T-helper 1 cell (primary cell): ENCODE results near the gene CCNA2.

ENCODE experiments used
- DNase-seq, 5 donors: peaks; one replicate each; pipeline ENCODE4 v3.0.0-alpha.2; 2012 to 2020

CCNA2 gene

DNA sequence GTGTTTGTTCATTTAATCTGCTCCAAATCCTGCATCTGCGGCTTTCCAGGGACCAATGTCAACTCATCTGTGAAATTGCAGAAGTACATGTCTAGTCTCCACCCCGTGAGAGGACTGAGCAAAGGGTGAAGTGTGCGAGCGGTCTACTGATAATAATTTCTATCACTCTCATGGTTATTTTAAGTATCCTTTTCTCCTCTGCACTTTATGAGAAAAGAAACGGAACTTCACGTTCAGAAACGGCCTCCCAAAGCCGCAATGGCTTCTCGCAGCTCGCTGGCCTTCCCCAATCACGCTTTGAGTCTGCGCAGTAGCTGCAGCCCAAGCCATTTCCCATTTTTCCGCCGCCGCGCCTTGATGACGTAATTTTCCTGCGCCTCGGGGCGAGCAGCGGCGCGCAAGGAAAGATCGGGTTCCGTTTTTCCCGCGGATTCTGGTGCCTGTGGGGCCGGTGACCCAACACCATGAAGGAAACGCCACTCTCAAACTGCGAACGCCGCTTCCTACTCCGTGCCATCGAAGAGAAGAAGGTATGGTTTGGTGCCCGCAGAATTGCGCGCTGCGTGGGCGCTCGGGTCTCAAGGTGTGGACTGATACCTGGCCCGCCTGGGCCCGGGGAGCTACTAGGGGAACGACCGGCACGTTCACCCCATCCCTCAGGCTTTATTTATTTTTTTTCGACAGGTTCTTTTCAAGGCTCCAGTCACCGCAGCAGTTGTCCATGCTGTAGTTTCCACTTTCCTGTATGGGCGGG is 22.5 kb downstream of the CCNA2 start, which contains the start of gene EXOSC9:
EXOSC9 (plus strand) TSS at position 363 of the 754 bp plus-strand sequence; CDS start at position 465, 102 bp downstream.
- DNase-seq: peak; percentile 83 to 94 (median 91)

DNA sequence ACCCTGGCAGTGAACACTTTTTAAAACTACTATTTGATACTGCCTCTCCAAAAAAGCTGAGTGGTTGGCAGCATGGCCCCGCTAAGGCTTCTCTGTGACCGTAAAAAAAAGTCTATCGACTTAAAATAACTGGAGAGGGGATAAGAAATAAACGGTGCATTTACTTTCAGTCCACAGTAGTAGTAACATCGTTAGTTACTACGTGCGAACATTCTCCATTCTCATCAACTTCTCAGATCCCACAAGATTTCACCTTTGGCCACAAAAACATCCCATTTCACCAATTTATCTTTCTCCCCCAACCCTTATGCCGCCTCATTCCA is 23.1 kb downstream of the CCNA2 start:
- DNase-seq: no peak

DNA sequence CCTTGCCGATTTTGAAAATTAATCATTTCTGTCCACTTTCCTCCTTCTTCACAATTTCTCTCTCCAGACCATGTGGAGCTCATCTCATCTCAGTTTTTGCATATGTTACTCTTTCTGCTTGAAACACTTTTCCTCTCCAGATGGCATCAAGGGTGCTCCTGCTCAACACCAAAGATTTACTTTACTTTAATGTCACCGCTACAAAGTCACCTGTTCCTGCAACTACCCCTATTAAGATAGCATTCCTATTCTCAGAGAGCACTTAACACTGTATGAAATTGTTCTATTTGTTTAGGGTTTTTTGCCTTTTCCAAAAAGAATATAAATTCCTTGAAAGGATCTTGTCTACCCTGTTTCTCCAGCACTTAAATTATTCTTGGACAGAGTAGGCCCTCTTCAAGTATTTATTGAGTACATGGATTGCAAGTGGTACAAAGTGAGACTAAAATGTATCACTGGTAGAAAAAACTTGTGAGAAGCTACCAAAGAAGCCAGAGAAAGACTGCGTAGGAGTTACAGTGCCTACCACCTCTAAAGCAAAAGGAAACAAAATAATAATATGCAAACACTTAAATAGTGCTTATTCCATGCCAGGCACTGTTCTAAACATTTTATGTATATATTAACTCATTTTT is 23.7 kb downstream of the CCNA2 start:
- DNase-seq: no peak

- DNase-seq: no peak
Observed at GRCh38 chr4:121799208-121799823, 24.4 kb downstream of the CCNA2 start.

DNA sequence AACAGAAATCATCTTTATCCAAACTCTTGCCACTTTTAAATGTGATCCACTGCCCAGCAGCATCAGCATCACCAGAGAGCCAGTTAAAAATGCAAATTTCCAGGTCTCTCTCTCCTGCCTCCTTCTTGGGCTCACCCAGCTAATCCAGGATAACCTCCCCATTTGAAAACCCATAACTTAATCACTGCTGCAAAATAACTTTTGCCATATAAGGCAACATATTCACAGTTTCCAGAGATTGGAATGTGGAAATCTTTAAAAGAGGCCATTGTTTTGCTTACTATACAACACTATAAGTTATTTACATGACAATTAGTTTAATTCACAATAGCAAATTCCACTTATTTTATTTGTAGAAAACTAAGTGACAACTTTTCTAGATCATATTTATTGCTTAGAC is 27.4 kb downstream of the CCNA2 start:
- no peak for DNase-seq

GRCh38 chr4:121794505-121795188 is 29.0 kb downstream of the CCNA2 start:
- DNase-seq: no peak

- no peak for DNase-seq
Observed at GRCh38 chr4:121792966-121793365, 30.7 kb downstream of the CCNA2 start.

DNA sequence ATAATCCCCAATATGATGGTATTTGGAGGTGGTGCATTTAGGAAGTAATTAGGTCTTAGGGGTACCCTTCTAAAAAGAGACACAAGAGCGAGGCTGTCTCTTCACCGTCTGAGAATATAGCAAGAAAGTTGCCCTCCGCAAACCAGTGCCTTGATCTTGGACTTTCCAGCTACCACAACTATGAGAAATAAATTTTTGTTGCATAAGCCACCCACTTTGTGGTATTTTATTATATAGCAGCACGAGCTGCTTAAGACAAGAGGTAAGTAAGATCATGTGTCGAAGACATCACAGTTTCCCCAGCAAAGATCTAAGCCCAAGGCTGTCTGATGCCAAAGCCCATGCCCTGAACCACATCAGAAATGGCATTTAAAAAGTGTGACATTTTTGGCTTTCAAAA is 32.2 kb downstream of the CCNA2 start:
- no peak for DNase-seq

- DNase-seq: no peak
Observed at GRCh38 chr4:121790976-121791375, 32.7 kb downstream of the CCNA2 start.

GRCh38 chr4:121789960-121790829 is 33.5 kb downstream of the CCNA2 start:
- no peak for DNase-seq

DNA sequence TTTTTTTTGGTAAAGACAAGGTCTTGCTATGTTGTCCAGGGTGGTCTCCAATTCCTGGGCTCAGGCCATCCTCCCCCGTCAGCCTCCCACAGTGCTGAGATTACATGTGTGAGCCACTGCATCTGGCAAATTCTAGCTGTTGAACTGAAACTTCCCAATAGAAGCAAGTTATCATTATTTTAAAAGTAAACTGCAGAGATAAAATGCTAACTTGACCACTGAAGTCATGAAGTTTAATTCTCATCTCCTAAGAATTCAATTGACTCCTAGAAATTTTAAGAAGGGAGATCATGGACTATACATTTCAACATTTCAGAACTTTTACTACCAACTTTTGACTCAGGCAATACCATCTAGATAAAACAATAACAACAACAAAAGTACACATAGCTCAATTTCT is 34.2 kb downstream of the CCNA2 start:
- DNase-seq: no peak

- DNase-seq: peak in 1 of 5 donors; percentile 46
Observed at GRCh38 chr4:121788896-121789295, 34.8 kb downstream of the CCNA2 start.

- no peak for DNase-seq
Observed at GRCh38 chr4:121786221-121786620, 37.5 kb downstream of the CCNA2 start.

GRCh38 chr4:121785479-121785878 is 38.2 kb downstream of the CCNA2 start:
- no peak for DNase-seq

- no peak for DNase-seq
Observed at GRCh38 chr4:121784975-121785374, 38.7 kb downstream of the CCNA2 start.

DNA sequence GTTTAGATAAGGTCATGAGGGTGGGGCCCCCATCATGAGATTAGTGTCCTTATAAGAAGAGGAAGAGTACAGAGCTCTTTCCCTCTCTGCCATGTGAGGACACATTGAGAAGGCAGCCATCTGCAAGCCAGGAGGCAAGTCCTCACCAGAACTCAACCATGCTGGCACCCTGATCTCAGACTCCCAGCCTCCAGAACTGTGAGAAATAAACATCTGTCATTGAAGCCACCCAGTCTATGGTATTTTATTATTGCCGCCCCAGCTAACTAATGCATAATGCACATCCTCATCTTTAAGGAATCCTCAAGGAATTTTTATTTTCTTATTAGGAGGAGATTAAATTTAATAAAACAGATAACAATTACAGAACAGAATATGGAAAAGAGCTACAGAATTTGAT is 39.3 kb downstream of the CCNA2 start:
- DNase-seq: no peak

GRCh38 chr4:121783210-121783609 is 40.5 kb downstream of the CCNA2 start:
- DNase-seq: no peak

DNA sequence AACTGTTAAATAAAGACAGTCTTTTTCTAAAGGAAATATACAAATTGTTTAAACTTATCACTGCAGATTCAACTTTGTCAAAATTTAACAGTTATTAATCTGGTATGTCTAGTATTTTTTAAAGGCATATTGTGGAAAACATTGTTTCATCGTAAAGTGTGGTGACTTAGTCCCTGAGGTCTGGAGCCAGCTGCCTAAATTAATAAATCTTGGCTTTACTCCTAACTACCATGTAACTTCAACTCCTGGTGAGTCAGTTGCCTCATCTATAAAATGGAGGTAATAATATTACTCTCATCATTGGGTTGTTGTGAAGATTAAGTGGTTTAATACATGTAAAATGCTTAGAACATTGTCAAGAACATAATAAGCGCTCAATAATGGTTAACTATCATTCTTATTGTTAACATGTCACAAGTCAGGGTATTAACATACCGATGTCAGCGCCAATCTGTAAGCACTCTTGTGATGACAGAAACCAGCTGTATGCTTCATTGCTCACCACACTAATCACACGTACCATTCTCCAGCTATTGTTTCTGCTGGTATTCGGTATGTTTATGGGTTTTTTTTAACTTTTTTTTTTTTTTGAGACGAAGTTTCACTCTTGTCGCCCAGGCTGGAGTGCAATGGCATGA is 44.6 kb downstream of the CCNA2 start:
- DNase-seq: no peak

GRCh38 chr4:121777625-121778024 is 46.1 kb downstream of the CCNA2 start:
- DNase-seq: no peak

- no peak for DNase-seq
Observed at GRCh38 chr4:121776610-121777401, 46.9 kb downstream of the CCNA2 start.

DNA sequence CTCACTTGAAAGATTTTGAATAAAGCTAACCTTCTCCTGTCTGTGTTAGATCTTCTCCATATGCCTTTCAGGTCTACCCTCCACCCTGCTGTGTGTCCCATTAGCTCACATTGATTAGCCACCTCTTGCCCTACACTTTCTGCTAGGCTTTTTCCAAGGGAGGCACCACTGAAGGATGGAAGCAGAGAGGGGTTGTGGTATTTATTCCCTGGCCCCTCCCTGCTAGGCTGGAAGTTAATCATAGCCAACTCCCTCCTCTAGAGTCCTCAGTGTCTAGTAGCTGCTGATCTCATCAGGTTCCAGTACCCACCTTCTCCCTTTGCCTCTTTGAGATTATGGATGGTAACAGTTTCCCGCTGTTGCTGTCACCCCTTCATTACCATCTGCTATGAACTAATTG is 49.8 kb downstream of the CCNA2 start:
- no peak for DNase-seq
